HG03039 (cell line): ENCODE results near the gene ASF1B.
"Not testable (repeated sequence)": the region's sequence is repeated elsewhere in the genome, so short reads cannot be mapped to it uniquely, and the experiment has no call there.

ENCODE experiments used
- ATAC-seq: cut with Tn5 transposase; IDR thresholded peaks from one replicate; pipeline ENCODE4 v1.9.1; 2021; ENCODE audit warnings: mild to moderate bottlenecking, moderate library complexity; ENCODE audit not compliant: unreplicated experiment

ASF1B gene

DNA sequence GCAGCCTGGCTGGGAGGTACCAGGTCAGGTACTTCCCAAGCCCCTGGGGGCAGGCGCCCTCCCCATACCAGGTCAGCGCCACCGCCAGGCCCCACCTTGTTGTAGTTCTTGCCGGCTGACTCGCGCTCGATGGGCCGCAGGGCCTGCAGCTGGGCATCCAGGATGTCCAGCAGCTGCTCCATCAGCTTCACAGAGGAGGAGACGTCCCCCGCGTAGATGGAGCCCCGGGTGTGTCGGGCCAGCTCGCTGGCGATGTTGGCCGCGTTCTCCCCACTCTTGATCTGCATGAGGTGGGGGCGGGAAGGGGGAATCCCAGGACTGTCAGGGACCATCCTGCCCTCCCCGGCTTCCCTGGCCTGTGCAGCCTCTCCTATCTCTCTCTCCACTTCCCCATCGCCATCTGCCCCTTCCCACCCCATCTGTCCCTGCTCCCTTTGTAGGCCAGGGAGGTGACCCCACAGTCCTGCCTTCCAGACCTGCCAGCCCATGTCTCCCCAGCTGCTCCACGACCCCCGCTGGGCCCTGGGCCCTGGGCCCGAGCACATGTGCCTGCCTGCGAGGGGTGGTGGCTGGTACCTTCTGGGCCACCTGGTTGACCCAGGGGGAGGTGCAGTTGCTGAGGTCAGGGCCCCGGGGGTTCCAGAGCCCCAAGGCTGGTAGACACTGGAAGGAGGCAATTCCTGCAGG lies 23.8 kb upstream of the ASF1B start:
- ATAC-seq: no peak

DNA sequence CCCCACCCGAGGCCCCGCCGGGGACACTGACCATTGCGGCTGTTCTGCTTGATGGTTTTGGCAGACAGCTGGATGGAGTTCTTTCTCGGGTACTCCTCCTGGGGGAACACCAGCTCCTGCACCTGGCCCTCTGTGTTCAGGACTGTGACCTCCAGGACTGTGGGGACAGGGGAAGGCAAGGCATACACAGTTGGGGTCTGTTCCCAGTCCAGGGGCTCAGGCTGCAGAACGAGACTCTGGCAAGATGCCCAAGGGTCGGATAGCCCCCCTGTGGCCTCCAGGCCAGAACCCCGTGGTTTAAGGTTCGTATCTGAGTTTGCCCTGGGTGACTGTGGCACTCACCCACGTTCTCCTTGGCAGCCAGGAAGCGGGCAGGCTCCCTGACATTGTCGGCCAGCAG lies 22.7 kb upstream of the ASF1B start:
- ATAC-seq: no peak

DNA sequence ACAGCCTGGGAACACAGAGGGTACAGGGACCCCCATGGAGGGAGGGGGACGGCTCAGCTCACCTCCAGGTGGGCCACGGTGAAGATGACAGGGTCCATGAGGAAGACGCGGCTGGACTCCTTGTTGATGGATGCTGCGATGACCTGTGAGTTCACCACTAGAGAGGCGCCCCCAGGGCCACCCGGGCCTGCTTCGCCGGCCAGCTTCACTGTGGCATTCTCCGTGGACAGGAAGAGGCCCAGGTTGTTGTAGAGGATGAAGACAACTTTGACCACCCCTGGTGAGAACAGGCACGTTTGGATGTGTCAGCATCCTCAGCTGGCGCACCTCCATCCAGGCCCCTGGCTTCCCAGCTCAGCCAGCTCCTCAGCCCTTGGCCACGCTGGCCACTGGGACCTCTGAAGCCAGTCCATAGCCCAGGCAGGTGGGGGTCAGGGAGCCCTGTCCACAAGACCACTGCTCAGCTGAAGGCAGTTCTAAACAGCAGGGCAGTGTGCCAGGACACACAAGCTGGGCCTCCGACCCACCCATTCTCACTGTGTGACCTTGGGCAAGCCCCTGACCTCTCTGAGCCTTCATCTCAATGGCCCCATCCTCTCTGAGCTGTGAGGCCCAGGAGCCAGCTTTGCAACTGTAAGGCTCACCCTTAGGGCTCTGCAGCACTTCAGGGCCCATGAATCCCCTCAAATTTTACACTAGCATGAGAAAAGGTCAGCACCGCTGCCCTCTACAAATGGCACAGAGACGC lies 22.1 kb upstream of the ASF1B start:
- ATAC-seq: no peak

DNA sequence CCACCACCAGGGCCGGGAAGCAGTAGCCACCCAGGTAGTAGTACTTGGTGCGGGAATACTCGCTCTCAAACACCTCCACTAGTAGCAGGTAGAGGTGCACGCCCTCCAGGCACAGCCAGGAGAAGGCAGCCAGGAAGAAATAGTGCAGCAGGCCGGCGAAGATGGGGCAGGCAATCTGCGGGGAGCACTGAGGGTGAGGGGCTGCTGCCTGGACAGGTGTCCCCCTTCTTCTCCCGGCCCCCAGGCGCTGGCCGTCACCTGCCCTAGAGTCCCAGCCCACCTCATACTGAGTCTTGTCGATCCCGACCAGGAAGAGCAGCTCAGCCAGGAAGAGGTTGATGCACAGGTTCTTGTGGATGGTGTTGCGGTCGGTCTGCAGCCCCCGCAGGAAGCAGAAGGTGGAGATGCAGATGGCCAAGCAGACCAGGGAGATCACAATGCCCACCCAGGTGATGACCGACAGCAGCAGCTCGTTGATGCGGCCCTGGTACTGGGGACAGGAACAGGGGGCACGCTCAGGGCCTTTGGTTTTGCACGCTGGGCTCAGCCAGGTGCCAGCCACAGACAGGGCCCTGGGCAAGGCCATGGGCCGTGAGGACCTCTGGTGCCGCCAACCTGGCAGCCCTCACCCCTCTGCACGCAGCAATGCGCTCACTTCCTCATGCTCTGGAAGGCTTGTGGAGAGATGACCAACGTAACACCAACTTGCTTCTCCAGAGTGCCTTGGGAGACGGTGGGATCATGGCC lies 20.8 kb upstream of the ASF1B start:
- ATAC-seq: no peak

DNA sequence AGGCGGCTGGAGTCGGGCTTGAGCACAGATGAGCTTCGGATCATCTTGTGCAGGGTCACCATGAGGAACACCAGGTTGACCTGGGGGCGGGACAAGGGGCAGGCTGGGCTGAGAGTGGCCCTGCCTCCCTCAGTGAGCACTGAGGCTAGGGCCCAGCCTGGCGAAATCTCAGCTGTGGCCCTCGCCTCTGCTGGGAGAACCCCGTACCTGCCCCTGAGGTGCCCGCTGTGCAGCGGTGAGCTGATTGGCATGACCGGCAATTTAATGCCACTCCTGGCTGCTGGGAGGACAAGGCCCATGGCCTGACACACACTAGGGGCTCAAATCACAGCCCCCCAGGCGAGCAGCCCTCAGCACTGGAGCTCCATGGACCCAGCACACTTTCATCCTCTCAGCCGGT lies 19.7 kb upstream of the ASF1B start:
- no peak for ATAC-seq

DNA sequence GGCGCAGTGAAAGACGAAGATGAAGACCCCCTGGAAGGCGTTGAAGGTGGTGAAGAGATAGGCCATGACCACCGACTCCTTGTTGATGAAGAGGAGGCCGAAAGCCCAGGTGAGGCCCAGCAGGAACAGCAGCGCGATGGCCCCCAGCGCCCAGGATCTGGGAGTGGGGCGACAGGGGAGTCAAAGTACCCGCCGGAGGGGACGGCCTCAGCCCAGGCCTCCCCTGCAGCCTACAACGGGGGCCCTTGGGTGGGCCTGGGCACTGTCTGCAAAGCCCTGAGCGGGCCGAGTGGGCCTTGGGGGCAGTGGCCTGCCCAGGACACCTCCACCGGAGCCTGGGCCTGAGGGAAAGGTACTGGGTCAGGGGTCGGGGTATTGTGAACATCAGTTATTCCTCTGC lies 19.0 kb upstream of the ASF1B start:
- ATAC-seq: no peak

DNA sequence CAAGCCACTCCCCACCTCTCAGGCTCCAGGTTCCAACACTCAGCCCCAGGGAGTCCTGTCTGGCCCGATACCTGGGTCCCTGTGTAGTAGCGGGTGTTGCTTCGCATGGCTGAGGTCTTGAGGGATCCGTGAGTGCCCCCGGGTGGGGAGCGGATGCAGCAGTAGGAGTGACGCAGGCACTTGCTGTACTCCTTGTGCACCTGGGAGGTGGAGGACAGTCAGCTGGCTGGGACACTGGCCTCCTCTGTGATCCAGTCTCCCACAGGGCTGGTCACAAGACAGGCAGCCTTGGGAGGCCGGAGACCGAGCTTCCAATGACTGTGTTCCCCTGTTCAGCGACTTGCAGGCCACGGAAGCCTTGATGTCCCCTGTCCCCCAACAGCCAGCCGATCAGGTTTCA lies 16.3 kb upstream of the ASF1B start:
- ATAC-seq: no peak

DNA sequence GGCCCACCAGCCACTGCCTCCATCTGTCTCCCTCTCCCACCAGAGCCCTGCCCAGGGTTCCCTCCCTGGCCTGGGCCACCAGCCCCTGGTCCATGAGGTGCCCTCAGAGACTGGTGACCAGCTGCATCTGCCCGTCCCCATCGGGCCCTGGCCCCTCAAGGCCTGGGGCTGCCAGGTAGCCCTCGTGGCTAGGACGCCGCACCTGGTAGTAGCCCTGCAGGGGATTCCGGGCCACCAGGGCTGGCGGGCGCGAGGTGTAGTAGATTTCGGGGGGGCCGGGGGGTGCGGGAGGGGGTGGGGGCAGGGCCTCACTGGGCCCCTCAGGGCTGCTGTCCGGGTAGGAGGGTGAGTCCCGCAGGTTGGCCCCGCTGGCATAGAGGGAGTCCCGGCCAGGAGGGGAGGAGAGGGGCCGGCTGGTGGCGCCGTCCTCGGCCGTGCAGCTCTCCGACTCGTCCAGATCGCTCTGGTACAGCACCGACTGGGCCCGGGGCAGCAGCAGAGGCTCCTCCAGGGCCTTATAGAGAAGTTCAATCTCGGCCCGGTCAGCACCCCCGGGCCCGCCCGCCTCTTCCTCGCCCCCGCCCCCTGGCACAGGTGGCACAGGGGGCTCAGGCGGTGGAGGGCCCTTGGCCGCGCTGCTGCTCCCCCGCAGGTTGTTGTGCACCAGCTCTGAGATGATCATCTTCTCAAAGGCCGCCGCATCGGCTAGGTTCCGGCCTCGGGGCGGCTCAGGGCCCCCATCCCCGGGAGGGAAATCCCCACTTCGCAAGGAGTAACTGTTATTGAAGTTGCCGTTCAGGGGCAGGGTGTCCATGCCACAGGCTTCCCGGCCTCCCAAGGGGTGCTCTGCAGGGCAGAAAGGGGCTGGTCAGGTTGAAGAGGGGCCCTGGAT lies 14.6 kb upstream of the ASF1B start:
- ATAC-seq: no peak

DNA sequence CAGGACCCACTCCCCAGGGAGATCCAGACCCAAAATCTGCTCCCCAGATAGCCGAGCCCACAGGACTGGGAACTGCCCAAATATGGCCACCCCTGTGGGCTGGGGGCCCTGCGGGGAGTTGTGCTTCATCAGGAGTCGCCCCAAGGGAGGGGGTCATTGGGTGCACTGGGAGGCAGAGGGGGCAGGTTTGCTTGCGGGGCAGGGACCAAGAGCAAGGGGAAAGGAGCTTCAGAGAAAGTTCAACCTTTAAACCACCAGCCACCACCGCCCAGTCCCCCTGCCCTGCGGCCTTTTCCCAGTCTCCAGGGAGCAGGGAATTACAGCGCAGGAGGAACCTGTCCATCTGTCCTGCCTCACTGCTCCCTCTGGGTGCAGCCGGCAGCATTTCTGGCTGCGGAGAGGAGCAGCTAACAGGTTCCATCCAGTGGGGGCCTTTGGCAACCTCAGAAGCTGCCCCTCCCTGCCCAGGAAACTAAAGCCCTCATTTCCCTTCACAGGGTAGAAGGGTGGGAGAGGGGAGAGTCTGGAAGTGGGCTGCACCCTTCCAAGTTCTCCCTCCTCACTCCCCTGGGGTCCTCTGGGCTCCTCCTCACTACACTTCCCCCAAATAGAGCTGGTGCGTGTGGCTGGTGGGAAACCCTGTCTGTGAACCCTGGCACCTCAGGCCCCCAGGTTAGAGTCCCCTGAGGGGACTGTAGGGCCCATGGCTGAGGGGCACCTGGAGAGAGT lies 13.8 kb upstream of the ASF1B start:
- ATAC-seq: no peak

DNA sequence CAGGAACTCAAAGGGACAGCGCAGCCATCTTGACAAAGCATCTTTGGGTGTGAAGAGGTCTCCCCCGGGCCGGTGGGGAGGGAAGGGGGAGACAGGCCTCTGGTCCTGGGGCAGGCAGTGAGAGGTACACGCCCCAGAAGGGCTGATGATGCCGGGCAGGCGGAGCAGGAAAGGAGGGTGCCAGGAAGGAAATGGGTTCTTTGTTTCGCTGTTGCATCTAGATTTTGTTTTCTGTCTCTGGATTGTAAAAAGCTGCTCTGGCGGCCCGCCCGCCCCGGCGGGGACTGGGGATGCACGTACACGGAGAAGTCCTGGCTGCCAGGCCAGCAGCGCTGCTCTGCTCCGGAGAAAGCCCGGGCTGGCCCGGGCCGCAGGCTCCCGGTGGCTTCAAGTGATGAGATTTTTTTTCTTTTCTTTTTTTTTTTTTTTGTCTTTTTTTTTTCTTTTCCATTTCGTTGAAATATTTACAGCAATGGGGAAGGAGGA lies 13.2 kb upstream of the ASF1B start:
- no peak for ATAC-seq

DNA sequence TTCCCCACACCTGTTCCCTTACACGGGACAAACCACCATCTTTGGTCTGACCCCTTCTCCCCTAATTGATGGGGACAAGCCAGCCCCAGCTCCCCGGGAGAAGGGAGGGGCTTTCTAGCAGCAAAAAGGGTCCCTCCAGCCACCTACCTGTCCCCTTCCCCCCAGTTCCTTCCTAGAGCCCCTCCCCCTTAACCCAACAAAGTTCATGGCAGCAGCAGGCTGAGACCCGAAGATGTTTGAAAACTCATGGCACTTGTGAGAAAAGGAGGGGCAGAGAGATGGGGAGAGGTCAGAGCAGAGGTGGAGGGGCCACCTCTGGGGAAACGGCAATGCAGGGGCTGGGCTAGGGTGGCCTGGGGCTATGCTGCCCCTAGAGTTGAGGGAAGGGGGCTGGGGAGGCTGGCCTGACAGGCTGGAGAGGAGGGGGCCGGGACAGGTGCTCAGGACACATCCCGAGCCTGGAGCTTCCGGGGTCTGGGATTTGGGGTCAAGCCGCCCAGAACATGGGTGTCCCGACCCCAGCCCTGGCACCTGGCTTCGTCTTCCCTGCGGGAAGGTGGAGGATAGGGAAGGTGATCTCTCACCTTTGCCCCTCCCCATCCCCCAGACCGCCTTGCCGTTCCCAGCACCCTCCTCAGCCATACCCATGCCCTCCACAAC lies 12.5 kb upstream of the ASF1B start:
- no peak for ATAC-seq

DNA sequence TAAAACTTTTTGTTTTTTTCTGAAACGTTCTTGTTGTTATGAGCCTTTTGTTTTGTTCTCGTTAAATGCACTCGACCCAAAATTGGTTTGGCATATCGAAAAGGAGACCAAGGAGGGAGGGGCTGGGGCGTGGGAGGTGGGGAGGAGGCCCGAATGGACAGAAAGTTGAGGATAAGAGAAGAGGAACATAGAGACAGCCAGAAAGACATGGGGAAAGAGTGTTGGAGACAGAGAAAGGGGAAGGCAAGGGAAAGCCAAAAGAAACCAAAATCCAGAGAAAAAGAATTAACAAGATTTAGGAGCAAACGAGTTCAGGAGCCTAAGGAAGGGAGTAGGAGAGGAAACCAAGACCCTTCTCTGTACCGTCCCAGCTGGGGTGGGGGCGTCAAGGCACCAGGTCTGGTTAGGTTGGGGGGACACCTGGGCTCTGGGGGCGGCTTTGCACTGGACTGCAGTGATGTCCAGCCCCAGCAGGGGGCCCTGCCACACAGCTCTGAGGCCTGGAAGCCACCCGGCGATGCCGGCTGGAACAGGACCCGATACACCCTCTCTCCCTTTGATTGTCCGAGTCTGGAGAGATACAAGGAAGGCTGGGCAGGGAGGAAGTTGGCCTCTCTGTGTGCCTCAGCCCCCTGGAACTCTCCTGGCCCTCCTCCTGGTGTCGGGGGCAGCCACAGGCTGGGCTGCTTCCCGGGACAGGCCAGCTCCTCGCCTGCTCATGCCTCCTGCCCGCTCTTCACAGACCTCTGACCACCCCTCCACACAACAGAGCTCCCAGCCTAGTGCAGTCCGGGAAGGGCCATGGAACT lies 11.6 kb upstream of the ASF1B start:
- ATAC-seq: no peak

DNA sequence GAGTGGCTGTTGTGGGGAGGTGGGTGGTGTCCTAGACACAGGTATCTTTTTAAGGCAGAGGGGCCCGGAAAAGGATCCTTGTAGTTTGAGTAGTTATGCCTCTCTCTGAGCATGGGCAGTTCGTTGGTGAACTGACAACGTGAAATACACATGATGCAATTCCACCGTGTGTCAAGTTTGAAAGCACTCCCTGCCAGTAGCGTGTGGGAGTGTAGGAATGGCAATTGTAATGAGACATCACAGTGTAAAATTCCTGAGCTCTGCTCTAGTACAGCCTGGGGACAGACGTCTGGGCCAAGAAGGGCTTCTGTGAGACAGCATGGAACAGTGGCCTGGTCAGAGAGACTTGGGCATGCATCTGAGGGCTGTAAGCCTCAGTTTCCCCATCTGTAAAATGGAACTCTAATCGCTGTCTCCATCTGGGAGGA lies 10.4 kb upstream of the ASF1B start:
- ATAC-seq: no peak

DNA sequence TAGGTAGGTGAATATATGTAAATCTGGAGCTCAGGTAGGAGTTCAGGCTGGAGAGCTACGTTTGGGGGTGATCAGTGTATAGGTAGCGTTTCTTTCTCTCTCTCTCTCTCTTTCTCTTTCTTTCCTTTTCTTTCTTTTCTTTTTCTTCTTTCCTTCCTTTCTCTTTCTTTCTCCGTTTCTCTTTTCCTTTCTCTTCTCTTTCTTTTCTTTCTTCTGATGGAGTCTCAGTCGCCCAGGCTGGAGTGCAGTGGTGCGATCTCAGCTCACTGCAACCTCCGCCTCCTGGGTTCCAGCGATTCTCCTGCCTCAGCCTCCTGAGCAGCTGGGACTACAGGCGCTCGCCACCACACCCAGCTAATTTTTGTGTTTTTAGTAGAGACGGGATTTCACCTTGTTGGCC lies 9.8 kb upstream of the ASF1B start:
- not testable (repeated sequence) for ATAC-seq

DNA sequence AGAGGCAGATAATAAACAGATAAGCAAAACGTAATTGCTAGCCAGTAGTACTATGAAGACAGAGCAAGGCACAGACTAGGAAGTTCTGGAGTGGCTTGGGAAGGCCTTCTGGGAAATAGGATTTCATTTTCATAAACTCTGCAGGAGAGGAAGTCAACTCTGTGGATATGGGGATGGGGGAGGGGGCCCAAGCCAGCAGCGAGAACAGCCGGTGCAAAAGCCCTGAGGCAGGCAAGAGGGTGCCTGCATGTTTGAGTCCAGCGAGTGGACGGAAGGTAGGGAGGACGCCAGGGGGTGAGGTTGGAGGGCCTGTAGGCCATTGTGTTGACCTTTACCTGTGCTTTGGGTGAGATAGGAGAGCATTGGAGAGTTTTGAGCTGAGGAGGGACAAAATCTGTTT lies 9.0 kb upstream of the ASF1B start:
- ATAC-seq: no peak

DNA sequence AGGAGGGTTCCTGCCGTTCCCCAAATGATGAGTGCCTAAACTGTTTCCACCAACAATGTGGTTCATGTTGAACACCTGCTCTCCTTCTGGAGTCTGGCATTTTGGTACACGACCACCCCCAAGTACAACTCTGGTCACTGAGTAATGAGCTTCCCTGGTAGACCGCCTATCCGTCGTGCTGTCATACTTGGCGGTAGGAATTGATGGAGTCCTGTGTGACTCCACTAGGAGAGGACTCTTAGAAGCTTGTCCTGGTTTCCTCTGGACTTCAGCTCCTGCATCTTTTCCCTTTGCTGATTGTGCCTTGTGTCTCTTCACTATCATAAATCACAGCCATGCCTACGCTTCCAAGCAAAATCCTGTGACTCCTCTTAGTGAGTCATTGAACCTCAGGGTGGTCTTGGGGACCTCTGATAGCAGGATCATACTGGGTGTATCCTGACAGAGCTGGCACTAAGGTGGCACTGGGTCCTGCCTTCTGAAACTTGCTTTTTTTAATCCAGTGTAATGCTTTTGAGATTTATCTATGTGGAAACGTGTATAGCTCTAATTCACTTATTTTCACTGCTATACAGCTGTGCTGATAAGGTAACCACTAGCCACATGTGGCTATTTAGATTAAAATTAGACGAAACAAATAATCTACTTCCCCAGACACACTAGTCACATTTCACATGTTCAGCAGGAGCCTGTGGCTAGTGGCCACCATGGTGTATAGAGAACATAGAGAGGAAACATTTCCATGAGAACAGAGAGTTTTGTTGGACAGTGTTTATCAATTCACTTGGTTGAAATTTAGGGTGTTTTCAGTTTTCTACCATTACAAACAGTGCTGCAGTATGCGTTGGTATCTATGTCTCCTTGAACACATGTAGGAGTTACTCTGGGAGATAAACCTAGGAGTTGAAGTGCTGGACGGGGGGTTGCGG lies 6.1 kb upstream of the ASF1B start:
- ATAC-seq: no peak

DNA sequence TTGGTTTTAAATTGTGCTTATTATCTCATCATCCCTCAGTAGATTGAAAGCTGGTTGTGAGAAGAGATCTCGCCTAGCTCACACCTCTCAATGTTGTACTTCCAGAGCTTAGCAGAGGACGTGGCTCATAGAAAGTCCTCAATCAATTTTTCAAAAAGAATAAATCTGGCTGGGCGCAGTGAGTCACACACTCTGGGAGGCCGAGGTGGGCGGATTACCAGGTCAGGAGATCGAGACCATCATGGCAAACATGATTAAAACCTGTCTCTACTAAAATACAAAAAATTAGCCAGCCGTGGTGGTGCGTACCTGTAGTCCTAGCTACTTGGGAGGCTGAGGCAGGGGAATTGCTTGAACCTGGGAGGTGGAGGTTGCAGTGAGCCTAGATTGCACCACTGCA lies 4.7 kb upstream of the ASF1B start:
- no peak for ATAC-seq

DNA sequence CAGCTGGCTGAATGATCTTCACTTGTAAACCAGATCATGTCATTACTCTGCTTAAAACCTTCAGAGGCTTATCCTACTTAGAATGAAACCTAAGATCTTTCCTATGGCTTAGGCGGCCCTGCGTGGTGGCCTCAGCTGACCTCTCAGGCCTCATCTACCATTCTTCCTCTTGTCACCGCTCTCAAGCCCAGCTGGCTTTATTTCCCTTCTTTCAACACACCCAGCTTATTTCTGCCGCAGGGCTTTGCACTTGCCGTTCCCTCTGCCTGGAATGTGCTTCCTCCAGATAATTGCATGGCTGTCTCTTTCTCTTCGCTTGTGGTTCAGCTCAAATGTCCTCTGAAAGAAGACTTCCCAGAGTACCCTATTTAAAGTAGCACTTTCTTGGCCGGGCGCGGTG lies 3.6 kb upstream of the ASF1B start:
- no peak for ATAC-seq
